ENCODE measurements around the gene GRN. TPM values are rescaled to one million over a fixed set of nuclear protein-coding genes. Genes with fewer than 3 reads are reported as not detected.

Gene GRN
- total RNA-seq, 6 experiments from 2014 or later, result 186 to 249 (median 221) TPM

GRCh38 chr17:44360144-44360533 is 15.0 kb downstream of the GRN start:
- no peaks in the 10 kb centered on the region for H3K9me3 Mint-ChIP-seq
- no peak overlapping the region for H3K27ac Mint-ChIP-seq
- H3K36me3 Mint-ChIP-seq (ENCODE audit: low read depth), result no peaks in the 10 kb centered on the region
- DNase-seq, result no peak
- peaks cover 13% of the 10 kb centered on the region for H3K27me3 Mint-ChIP-seq (ENCODE audit: insufficient read depth)
- H3K4me1 Mint-ChIP-seq (ENCODE audit: low read depth), result peaks cover 14% of the 10 kb centered on the region; the same call in 1 of the 2 replicates
- H3K4me3 Mint-ChIP-seq, result no peak overlapping the region
- TF ChIP-seq, protein P1, sequence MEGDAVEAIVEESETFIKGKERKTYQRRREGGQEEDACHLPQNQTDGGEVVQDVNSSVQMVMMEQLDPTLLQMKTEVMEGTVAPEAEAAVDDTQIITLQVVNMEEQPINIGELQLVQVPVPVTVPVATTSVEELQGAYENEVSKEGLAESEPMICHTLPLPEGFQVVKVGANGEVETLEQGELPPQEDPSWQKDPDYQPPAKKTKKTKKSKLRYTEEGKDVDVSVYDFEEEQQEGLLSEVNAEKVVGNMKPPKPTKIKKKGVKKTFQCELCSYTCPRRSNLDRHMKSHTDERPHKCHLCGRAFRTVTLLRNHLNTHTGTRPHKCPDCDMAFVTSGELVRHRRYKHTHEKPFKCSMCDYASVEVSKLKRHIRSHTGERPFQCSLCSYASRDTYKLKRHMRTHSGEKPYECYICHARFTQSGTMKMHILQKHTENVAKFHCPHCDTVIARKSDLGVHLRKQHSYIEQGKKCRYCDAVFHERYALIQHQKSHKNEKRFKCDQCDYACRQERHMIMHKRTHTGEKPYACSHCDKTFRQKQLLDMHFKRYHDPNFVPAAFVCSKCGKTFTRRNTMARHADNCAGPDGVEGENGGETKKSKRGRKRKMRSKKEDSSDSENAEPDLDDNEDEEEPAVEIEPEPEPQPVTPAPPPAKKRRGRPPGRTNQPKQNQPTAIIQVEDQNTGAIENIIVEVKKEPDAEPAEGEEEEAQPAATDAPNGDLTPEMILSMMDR (IDR thresholded peaks at IDR 0.05), result no peak

DNA sequence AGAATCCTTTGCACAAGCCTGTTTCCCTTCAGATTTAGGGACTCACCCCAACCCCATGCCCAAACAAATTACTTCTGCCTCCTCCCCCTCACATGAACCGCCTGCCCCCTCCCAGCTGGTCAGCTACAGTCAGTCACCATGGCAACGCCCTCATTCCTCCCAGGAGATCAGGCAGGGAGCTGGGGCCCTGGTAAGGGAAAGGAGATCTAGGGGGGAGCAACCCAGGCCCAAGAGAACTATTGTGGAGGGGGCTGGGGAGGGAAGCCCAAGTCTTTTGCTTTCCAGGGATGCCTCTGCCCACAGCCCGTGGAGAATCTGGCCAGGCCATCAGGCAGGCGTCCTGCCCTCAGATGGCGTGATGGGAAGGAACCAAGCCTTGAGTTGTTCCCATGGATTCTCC is 15.7 kb downstream of the GRN start:
- TF ChIP-seq, protein P1 (IDR thresholded peaks at IDR 0.05), result no peak
- no peak overlapping the region for H3K4me3 Mint-ChIP-seq
- no peak overlapping the region for H3K27ac Mint-ChIP-seq
- H3K27me3 Mint-ChIP-seq (ENCODE audit: insufficient read depth), result peaks cover 12% of the 10 kb centered on the region
- peak; percentile 20 for DNase-seq
- no peaks in the 10 kb centered on the region for H3K9me3 Mint-ChIP-seq
- H3K36me3 Mint-ChIP-seq (ENCODE audit: low read depth), result no peaks in the 10 kb centered on the region
- peaks cover 14% of the 10 kb centered on the region; the same call in 1 of the 2 replicates for H3K4me1 Mint-ChIP-seq (ENCODE audit: low read depth)

DNA sequence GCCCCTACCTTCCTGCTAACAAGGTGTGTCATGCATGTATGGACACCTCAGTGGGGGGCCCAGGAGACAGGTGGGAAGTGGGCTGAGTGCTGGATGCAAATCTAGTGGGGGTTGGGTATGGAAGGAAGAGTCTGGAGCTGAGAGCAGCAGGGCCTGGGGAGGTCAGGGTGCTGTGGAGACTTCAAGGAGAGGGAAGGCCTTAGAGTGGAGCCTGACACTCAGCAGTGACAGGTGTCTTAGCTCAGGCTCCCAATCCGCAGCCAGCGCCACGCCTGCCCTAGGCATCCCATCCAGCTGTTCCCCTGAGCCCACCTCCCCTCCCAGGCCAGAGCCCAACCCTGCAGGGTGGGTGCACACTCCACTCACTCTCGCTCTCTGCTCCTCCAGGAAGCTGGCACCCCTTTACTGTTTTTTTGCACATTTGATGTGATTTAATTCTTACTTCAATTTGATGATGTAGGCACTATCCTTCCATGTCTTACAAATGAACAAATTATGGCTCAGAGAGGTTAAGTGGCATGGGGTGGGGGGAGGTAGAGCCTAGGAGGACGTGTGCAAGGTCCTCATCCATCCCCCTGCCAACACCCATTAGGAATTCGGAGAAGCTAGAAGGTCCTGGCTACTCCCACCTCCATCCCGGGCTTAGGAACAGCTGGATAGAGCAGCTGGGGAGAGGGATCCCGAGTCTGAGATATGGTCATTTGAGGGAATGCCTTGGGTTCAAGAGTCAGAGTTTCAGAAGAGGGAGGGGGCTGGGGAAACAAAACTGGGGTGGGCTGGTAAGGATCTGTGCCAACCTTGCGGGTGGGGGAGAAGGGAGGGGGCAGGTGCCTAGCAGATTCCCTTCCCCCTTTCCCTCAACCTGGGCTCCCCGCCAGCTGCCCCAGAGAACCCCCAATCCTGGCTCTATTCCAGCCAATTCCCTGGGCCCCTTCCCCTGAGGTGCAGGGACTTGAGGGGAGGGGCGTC is 16.5 kb downstream of the GRN start:
- H3K4me1 Mint-ChIP-seq (ENCODE audit: low read depth), result peaks cover 14% of the 10 kb centered on the region; the same call in 1 of the 2 replicates
- DNase-seq, result no peak
- no peaks in the 10 kb centered on the region for H3K9me3 Mint-ChIP-seq
- H3K27ac Mint-ChIP-seq, result no peak overlapping the region
- TF ChIP-seq, protein P1 (IDR thresholded peaks at IDR 0.05), result no peak
- no peak overlapping the region for H3K4me3 Mint-ChIP-seq
- no peaks in the 10 kb centered on the region for H3K36me3 Mint-ChIP-seq (ENCODE audit: low read depth)
- H3K27me3 Mint-ChIP-seq (ENCODE audit: insufficient read depth), result peaks cover 18% of the 10 kb centered on the region

- Mint-ChIP-seq H3K27ac (no peak overlapping the region), H3K36me3 (ENCODE audit: low read depth) (no peaks in the 10 kb centered on the region), H3K4me1 (ENCODE audit: low read depth) (peaks cover 14% of the 10 kb centered on the region; the same call in 1 of the 2 replicates), H3K27me3 (ENCODE audit: insufficient read depth) (peaks cover 28% of the 10 kb centered on the region), H3K4me3 (peak overlapping the region; percentile 84), H3K9me3 (no peaks in the 10 kb centered on the region)
- TF ChIP-seq, protein P1 (IDR thresholded peaks at IDR 0.05), result no peak
- no peak for DNase-seq
Measured at GRCh38 chr17:44362459-44362948, 17.4 kb downstream of the GRN start.

DNA sequence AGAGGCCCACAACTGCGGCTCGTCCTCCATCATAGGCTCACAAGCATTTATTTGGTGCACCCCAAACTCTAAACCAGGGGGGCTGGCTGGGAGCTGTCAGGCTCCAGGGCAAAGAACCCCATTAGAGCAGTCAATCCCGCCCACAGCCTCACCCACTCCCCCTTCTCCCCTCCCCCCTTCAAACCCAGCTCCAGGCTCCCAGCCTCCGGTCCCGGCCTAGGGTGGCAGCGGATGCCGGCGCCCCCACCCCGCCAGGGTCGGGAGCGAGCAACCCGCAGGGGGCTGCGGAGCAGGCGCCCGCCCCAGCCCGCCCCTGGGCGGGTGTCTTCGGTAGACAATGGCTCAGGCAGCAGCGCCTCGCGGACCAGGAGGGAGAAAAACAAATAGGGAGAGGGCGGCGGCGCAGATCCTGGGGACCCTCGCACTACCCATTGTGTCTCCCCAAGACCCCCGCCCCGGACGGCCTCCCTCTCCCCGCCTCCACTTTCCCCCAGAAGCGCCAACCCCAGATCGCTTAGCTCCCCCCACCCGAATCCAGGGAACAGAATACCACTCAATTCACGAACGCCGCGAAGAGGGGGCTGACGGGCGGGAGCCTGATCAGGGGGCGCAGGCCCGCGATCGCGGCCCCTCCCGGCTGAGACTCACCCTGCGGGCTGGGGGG is 18.0 kb downstream of the GRN start:
- TF ChIP-seq, protein P1 (IDR thresholded peaks at IDR 0.05), result no peak
- peaks cover 31% of the 10 kb centered on the region for H3K27me3 Mint-ChIP-seq (ENCODE audit: insufficient read depth)
- H3K9me3 Mint-ChIP-seq, result no peaks in the 10 kb centered on the region
- H3K36me3 Mint-ChIP-seq (ENCODE audit: low read depth), result no peaks in the 10 kb centered on the region
- H3K27ac Mint-ChIP-seq, result no peak overlapping the region
- DNase-seq, result no peak
- H3K4me3 Mint-ChIP-seq, result peak overlapping the region; percentile 84
- peaks cover 14% of the 10 kb centered on the region; the same call in 1 of the 2 replicates for H3K4me1 Mint-ChIP-seq (ENCODE audit: low read depth)
